HepG2 (cell line): ENCODE data around the gene ASPHD1. TPM values are rescaled to one million over a fixed set of nuclear protein-coding genes. Genes with fewer than 3 reads are reported as not detected.

ENCODE experiments used
- ATAC-seq: fragments of 200-7000 bp; cut with Tn5 transposase; 3 replicates; pipeline ENCODE4 v1.9.1; 2020; ENCODE audit warnings: mild to moderate bottlenecking, moderate library complexity
- BruUV-seq: library from RNA; stranded (reverse); fragments of 400-500 nt; replicated peaks from 2 replicates; lab custom pipeline; 2021; lab: Mats Ljungman, UMichigan
- CTCF ChIA-PET: fragments of 300-600 bp; formaldehyde crosslinking; extraction: SDS; loops from one replicate; lab custom pipeline; 2021; ENCODE audit warnings: low total read pairs, inconsistent platforms, low intra/inter-chr PET ratio; lab: Yijun Ruan, JAX
- POLR2A ChIA-PET: fragments of 350-600 bp; sonication (Branson Sonifier 250); formaldehyde crosslinking; loops from one replicate; lab custom pipeline; 2020; ENCODE audit warnings: antibody characterized with exemption, inconsistent platforms; lab: Yijun Ruan, JAX
- DNase-seq: peaks from one replicate; pipeline ENCODE4 v3.0.0-alpha.2; 2015; ENCODE audit warnings: low spot score
- FAIRE-seq: peaks from 3 replicates; lab custom pipeline; 2011; peaks lifted over from hg19 to GRCh38; lab: Jason Lieb, UNC
- H2AFZ ChIP-seq: one replicate; pipeline ENCODE4 v1.6.1; 2011; ENCODE audit warnings: low read length, inconsistent platforms
- H3K27ac ChIP-seq: fragments of 300-600 bp; 3 replicates; pipeline ENCODE4 v1.8.0; 2011; ENCODE audit warnings: mixed run types, mild to moderate bottlenecking, mixed read lengths, low read length, inconsistent platforms; ENCODE audit not compliant: insufficient read depth; ENCODE audit errors: extremely low read length
- H3K27me3 ChIP-seq, 2 experiments: fragments of 200-600 bp in 1 of 2; 2 replicates in 1 of 2; 3 replicates in 1 of 2; pipeline versions ENCODE4 v1.6.0 to v1.8.0; 2011; ENCODE audit warnings: low read length in 2 of 2, mild to moderate bottlenecking in 2 of 2, moderate library complexity in 2 of 2, inconsistent platforms in 1 of 2; ENCODE audit not compliant: insufficient read depth in 2 of 2, control insufficient read depth in 1 of 2
- H3K36me3 ChIP-seq, 2 experiments: fragments of 200-600 bp in 1 of 2; replicated peaks in 1 of 2; 2 replicates in 1 of 2; 3 replicates in 1 of 2; pipeline versions ENCODE4 v1.5.1 to v1.8.0; 2011; ENCODE audit warnings: low read length in 2 of 2, inconsistent platforms in 1 of 2; ENCODE audit not compliant: insufficient read depth in 2 of 2, control insufficient read depth in 1 of 2
- H3K4me1 ChIP-seq: 2 replicates; pipeline ENCODE4 v1.5.1; 2012; ENCODE audit warnings: low read length, inconsistent platforms; ENCODE audit not compliant: insufficient read depth
- H3K4me2 ChIP-seq: 2 replicates; pipeline ENCODE4 v1.6.0; 2011; ENCODE audit warnings: low read depth, low read length, inconsistent platforms
- H3K4me3 ChIP-seq, 3 experiments: fragments of 200-600 bp in 1 of 3; sonication (generic), shearing (Covaris generic) in 1 of 3; replicated peaks in 1 of 3; 2 replicates each; pipeline ENCODE4 v1.5.1; 2011 to 2016; ENCODE audit warnings: low read length in 3 of 3, inconsistent platforms in 2 of 3, low read depth in 2 of 3, mild to moderate bottlenecking in 2 of 3, control low read depth in 1 of 3, mixed read lengths in 1 of 3; ENCODE audit not compliant: insufficient read depth in 1 of 3
- H3K79me2 ChIP-seq: one replicate; pipeline ENCODE4 v1.6.1; 2011; ENCODE audit warnings: low read length, inconsistent platforms; ENCODE audit not compliant: insufficient read depth
- H3K9ac ChIP-seq: 2 replicates; pipeline ENCODE4 v1.6.0; 2011; ENCODE audit warnings: mild to moderate bottlenecking, low read depth, low read length, inconsistent platforms; ENCODE audit not compliant: insufficient read depth
- H3K9me3 ChIP-seq: 2 replicates; pipeline ENCODE4 v1.5.1; 2012; ENCODE audit warnings: mild to moderate bottlenecking, low read length
- H4K20me1 ChIP-seq: 2 replicates; pipeline ENCODE4 v1.6.0; 2011; ENCODE audit warnings: inconsistent platforms, mild to moderate bottlenecking, low read length, moderate library complexity; ENCODE audit not compliant: insufficient read depth
- KDM4B ChIP-seq: sonication (generic); formaldehyde crosslinking; IDR thresholded peaks from 2 replicates; pipeline ENCODE4 v1.4.0; 2020; ENCODE audit warnings: missing genetic modification reagents
- MXD4 ChIP-seq: IDR thresholded peaks from 2 replicates; pipeline ENCODE4 v1.6.1; 2016; ENCODE audit warnings: mild to moderate bottlenecking, missing biosample characterization, missing genetic modification reagents
- NR2C2 ChIP-seq: sonication (generic); formaldehyde crosslinking; IDR thresholded peaks from 2 replicates; pipeline ENCODE4 v1.4.0; 2020; ENCODE audit warnings: missing genetic modification reagents, mild to moderate bottlenecking, moderate library complexity, borderline replicate concordance
- ZNF326 ChIP-seq: sonication (generic); formaldehyde crosslinking; IDR thresholded peaks from 2 replicates; pipeline ENCODE4 v1.4.0; 2020; ENCODE audit warnings: missing genetic modification reagents, borderline replicate concordance
- ZNF354B ChIP-seq: sonication (generic); formaldehyde crosslinking; IDR thresholded peaks from 2 replicates; pipeline ENCODE4 v1.8.0; 2022; ENCODE audit warnings: mild to moderate bottlenecking, missing genetic modification reagents
- ZNF614 ChIP-seq: IDR thresholded peaks from 2 replicates; pipeline ENCODE4 v1.6.1; 2018; ENCODE audit warnings: missing biosample characterization, missing genetic modification reagents, inconsistent platforms, borderline replicate concordance
- WGBS: methylation state at CpG from one replicate; pipeline ENCODE4 v1.1.6; 2017; ENCODE audit warnings: low lambda C conversion rate; 5-methylcytosine and 5-hydroxymethylcytosine counted together
- in situ Hi-C: cut with HindIII; loops from 2 replicates; pipeline ENCODE4 v1.10.0; 2017; ENCODE audit warnings: low pct_unique_long_range_greater_than_20kb; ENCODE audit not compliant: extremely low pct_ligation_motif_present
- intact Hi-C: fragments of 100-400 bp; cut with micrococcal nuclease; formaldehyde crosslinking; loops from one replicate; pipeline ENCODE4 v1.10.0; 2022; ENCODE audit not compliant: unreplicated experiment
- polyA plus RNA-seq, 8 experiments: library from polyadenylated mRNA; depleted of rRNA in 3 of 8; stranded (reverse) in 7 of 8; unstranded in 1 of 8; fragments of >200 nt; fragmentation: Illumina TruSeq in 4 of 8; extraction: Trizol in 4 of 8; gene quantifications; 2 replicates each; pipeline versions ENCODE4 v1.2.1 to v1.2.3, GENCODE V29; 2011 to 2016; ENCODE audit warnings: low read depth in 4 of 8, missing spikeins in 1 of 8, mixed read lengths in 1 of 8; ENCODE audit not compliant: insufficient read depth in 1 of 8
- total RNA-seq, 5 experiments: library from RNA; depleted of rRNA; stranded (reverse); fragments of >200 nt; fragmentation: Illumina TruSeq; extraction: Trizol; gene quantifications; 2 replicates each; pipeline ENCODE4 v1.2.3, GENCODE V29; 2016; ENCODE audit warnings: low read depth in 1 of 5
- TF ChIP-seq, protein P1 (sequence below): sonication (generic); formaldehyde crosslinking; IDR thresholded peaks from 2 replicates; pipeline ENCODE4 v1.8.1; 2022; ENCODE audit warnings: low read depth, mild to moderate bottlenecking, missing genetic modification reagents
- TF ChIP-seq, protein P2 (sequence below): sonication (generic); formaldehyde crosslinking; IDR thresholded peaks from 2 replicates; pipeline ENCODE4 v1.4.0; 2020; ENCODE audit warnings: missing genetic modification reagents
- TF ChIP-seq, protein P3 (sequence below): sonication (generic); formaldehyde crosslinking; IDR thresholded peaks from 2 replicates; pipeline ENCODE4 v1.4.0; 2020; ENCODE audit warnings: missing genetic modification reagents
- TF ChIP-seq, protein P4 (sequence below): sonication (generic); formaldehyde crosslinking; IDR thresholded peaks from 2 replicates; pipeline ENCODE4 v1.4.0; 2020; ENCODE audit warnings: missing genetic modification reagents, borderline replicate concordance

Gene ASPHD1
- total and polyA plus RNA-seq, 2 of the 13 experiments (the other 11 are each of a cell fraction or from before 2014, with no cell fraction given): 13.1 to 19.7 TPM

DNA sequence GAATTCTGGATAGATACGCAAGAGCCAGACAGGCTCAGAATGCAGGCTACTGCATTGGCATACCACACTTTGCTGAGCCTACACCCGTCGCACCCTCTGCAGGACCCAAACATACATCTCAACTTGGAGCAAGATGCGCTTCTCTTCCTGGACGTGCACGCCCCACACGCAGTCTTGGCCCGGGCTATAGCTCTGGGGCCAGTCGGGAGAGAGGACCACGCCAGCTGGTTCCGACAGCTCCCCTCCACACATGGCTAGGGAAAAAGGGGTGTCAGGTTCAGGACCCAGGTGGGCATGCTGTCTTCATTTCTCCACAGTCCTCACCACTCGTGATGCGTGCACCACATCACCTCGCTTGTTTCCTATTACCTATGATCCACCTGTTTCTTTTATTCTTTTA, 22.1 kb upstream of the ASPHD1 start:
- Histone ChIP-seq H3K4me1 (peaks cover 12% of the 10 kb centered on the region), H3K36me3 (peaks cover 0 to 7% of the 10 kb centered on the region in 2 experiments; a peak in 3 of 5 replicates), H2AFZ (no peak overlapping the region), H3K9ac (no peak overlapping the region), H4K20me1 (no peaks in the 10 kb centered on the region), H3K27me3 (no peaks in the 10 kb centered on the region), H3K4me2 (no peak overlapping the region), H3K9me3 (no peaks in the 10 kb centered on the region), H3K79me2 (no peaks in the 10 kb centered on the region), H3K4me3 (no peak overlapping the region), H3K27ac (no peak overlapping the region)
- in situ Hi-C loops (no loop called here), intact Hi-C loops (no loop called here)
- no peak for DNase-seq
- ATAC-seq: no peak
- ChIA-PET CTCF (no interaction called here), POLR2A (interaction anchor here (0.6 to 0.7 kb wide), 2 partner anchors 30 to 49 kb away, joined by 3 read pairs; no protein-coding TSS in a partner anchor)
- TF ChIP-seq, protein P1, sequence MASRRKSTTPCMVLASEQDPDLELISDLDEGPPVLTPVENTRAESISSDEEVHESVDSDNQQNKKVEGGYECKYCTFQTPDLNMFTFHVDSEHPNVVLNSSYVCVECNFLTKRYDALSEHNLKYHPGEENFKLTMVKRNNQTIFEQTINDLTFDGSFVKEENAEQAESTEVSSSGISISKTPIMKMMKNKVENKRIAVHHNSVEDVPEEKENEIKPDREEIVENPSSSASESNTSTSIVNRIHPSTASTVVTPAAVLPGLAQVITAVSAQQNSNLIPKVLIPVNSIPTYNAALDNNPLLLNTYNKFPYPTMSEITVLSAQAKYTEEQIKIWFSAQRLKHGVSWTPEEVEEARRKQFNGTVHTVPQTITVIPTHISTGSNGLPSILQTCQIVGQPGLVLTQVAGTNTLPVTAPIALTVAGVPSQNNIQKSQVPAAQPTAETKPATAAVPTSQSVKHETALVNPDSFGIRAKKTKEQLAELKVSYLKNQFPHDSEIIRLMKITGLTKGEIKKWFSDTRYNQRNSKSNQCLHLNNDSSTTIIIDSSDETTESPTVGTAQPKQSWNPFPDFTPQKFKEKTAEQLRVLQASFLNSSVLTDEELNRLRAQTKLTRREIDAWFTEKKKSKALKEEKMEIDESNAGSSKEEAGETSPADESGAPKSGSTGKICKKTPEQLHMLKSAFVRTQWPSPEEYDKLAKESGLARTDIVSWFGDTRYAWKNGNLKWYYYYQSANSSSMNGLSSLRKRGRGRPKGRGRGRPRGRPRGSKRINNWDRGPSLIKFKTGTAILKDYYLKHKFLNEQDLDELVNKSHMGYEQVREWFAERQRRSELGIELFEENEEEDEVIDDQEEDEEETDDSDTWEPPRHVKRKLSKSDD (CRISPR knock-in tag): no peak
- TF ChIP-seq KDM4B (CRISPR knock-in tag): no peak
- no peak for TF ChIP-seq ZNF614 (CRISPR knock-in tag)
- no peak for TF ChIP-seq ZNF354B (CRISPR knock-in tag)
- no peak for TF ChIP-seq NR2C2 (CRISPR knock-in tag)
- TF ChIP-seq, protein P2, sequence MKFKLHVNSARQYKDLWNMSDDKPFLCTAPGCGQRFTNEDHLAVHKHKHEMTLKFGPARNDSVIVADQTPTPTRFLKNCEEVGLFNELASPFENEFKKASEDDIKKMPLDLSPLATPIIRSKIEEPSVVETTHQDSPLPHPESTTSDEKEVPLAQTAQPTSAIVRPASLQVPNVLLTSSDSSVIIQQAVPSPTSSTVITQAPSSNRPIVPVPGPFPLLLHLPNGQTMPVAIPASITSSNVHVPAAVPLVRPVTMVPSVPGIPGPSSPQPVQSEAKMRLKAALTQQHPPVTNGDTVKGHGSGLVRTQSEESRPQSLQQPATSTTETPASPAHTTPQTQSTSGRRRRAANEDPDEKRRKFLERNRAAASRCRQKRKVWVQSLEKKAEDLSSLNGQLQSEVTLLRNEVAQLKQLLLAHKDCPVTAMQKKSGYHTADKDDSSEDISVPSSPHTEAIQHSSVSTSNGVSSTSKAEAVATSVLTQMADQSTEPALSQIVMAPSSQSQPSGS (CRISPR knock-in tag): no peak
- TF ChIP-seq, protein P3, sequence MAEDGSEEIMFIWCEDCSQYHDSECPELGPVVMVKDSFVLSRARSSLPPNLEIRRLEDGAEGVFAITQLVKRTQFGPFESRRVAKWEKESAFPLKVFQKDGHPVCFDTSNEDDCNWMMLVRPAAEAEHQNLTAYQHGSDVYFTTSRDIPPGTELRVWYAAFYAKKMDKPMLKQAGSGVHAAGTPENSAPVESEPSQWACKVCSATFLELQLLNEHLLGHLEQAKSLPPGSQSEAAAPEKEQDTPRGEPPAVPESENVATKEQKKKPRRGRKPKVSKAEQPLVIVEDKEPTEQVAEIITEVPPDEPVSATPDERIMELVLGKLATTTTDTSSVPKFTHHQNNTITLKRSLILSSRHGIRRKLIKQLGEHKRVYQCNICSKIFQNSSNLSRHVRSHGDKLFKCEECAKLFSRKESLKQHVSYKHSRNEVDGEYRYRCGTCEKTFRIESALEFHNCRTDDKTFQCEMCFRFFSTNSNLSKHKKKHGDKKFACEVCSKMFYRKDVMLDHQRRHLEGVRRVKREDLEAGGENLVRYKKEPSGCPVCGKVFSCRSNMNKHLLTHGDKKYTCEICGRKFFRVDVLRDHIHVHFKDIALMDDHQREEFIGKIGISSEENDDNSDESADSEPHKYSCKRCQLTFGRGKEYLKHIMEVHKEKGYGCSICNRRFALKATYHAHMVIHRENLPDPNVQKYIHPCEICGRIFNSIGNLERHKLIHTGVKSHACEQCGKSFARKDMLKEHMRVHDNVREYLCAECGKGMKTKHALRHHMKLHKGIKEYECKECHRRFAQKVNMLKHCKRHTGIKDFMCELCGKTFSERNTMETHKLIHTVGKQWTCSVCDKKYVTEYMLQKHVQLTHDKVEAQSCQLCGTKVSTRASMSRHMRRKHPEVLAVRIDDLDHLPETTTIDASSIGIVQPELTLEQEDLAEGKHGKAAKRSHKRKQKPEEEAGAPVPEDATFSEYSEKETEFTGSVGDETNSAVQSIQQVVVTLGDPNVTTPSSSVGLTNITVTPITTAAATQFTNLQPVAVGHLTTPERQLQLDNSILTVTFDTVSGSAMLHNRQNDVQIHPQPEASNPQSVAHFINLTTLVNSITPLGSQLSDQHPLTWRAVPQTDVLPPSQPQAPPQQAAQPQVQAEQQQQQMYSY (CRISPR knock-in tag): no peak
- no peak for TF ChIP-seq ZNF326 (CRISPR knock-in tag)
- TF ChIP-seq MXD4: no peak
- TF ChIP-seq, protein P4, sequence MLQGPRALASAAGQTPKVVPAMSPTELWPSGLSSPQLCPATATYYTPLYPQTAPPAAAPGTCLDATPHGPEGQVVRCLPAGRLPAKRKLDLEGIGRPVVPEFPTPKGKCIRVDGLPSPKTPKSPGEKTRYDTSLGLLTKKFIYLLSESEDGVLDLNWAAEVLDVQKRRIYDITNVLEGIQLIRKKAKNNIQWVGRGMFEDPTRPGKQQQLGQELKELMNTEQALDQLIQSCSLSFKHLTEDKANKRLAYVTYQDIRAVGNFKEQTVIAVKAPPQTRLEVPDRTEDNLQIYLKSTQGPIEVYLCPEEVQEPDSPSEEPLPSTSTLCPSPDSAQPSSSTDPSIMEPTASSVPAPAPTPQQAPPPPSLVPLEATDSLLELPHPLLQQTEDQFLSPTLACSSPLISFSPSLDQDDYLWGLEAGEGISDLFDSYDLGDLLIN (CRISPR knock-in tag): no peak
- BruUV-seq: no TSS peak
- FAIRE-seq: no peak
- WGBS: 97% methylated on average over 14 of the region's 14 CpGs
